ENCODE data around the gene ERBB4.

DNA sequence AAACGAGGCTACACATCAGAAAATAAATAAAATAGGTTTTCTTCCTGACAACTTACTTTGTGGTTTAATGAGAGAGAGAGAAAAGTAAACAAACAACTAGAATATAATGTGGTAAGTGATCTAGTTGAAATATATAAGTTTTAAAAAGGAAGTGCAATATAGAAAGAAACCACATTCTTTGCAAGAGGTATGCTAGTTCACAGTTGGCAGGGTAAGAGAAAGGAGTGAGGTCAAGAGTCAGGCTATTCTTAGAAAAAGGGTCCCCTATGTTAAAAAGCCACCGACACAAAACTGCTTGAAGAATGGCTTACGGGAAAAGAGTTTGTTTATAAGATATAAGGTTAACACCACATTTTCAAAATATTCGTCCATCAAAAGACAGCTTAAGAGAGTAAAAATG lies 462.1 kb downstream of the ERBB4 start:
- TF ChIP-seq, protein P1, sequence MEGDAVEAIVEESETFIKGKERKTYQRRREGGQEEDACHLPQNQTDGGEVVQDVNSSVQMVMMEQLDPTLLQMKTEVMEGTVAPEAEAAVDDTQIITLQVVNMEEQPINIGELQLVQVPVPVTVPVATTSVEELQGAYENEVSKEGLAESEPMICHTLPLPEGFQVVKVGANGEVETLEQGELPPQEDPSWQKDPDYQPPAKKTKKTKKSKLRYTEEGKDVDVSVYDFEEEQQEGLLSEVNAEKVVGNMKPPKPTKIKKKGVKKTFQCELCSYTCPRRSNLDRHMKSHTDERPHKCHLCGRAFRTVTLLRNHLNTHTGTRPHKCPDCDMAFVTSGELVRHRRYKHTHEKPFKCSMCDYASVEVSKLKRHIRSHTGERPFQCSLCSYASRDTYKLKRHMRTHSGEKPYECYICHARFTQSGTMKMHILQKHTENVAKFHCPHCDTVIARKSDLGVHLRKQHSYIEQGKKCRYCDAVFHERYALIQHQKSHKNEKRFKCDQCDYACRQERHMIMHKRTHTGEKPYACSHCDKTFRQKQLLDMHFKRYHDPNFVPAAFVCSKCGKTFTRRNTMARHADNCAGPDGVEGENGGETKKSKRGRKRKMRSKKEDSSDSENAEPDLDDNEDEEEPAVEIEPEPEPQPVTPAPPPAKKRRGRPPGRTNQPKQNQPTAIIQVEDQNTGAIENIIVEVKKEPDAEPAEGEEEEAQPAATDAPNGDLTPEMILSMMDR (IDR thresholded peaks at IDR 0.05), result no peak
- no peak for TF ChIP-seq POLR2AphosphoS5 (IDR thresholded peaks at IDR 0.05)

Data from breast epithelium (tissue), 3 donors.